Mesenchymal stem cell (in vitro differentiated cells and primary cell): ENCODE measurements around the gene HACD3.

Source experiments
- DNase-seq: peaks from one replicate; pipeline ENCODE4 v3.0.0-alpha.2; 2013
- H2AFZ ChIP-seq: one replicate; pipeline ENCODE4 v1.6.1; 2013; ENCODE audit warnings: low read depth, mild to moderate bottlenecking, control low read depth, inconsistent platforms, low read length, moderate library complexity
- H2AK5ac ChIP-seq: 2 replicates; pipeline ENCODE4 v1.6.1; 2013; ENCODE audit warnings: low read length, moderate library complexity, mild to moderate bottlenecking, inconsistent platforms; ENCODE audit not compliant: severe bottlenecking
- H2BK120ac ChIP-seq: one replicate; pipeline ENCODE4 v1.6.1; 2013; ENCODE audit warnings: low read depth, mild to moderate bottlenecking, inconsistent platforms, low read length, moderate library complexity
- H2BK12ac ChIP-seq, 2 experiments: one replicate each; pipeline ENCODE4 v1.6.1; 2013; ENCODE audit warnings: inconsistent platforms in 2 of 2, low read length in 2 of 2, mild to moderate bottlenecking in 2 of 2, moderate library complexity in 2 of 2, control low read depth in 1 of 2
- H2BK15ac ChIP-seq: one replicate; pipeline ENCODE4 v1.6.1; 2013; ENCODE audit warnings: mild to moderate bottlenecking, low read depth, inconsistent platforms; ENCODE audit not compliant: poor library complexity, severe bottlenecking
- H2BK5ac ChIP-seq: 2 replicates; pipeline ENCODE4 v1.6.1; 2013; ENCODE audit warnings: low read depth, mild to moderate bottlenecking, low read length, control low read depth, inconsistent platforms; ENCODE audit not compliant: poor library complexity, severe bottlenecking
- H3K14ac ChIP-seq, 2 experiments: one replicate each; pipeline ENCODE4 v1.6.1; 2013; ENCODE audit warnings: inconsistent platforms in 2 of 2, low read length in 2 of 2, control low read depth in 1 of 2, mild to moderate bottlenecking in 1 of 2, moderate library complexity in 1 of 2
- H3K18ac ChIP-seq, 2 experiments: one replicate each; pipeline ENCODE4 v1.6.1; 2013; ENCODE audit warnings: inconsistent platforms in 2 of 2, low read length in 2 of 2, control low read depth in 1 of 2, low read depth in 1 of 2, mild to moderate bottlenecking in 1 of 2
- H3K23ac ChIP-seq, 2 experiments: one replicate each; pipeline ENCODE4 v1.6.1; 2013; ENCODE audit warnings: inconsistent platforms in 2 of 2, low read length in 2 of 2, mild to moderate bottlenecking in 2 of 2, moderate library complexity in 2 of 2, control low read depth in 1 of 2
- H3K27ac ChIP-seq: 2 replicates; pipeline ENCODE4 v1.5.1; 2013; ENCODE audit warnings: mild to moderate bottlenecking, moderate library complexity, low read length, control low read depth, inconsistent platforms; ENCODE audit not compliant: poor library complexity, severe bottlenecking
- H3K27me3 ChIP-seq, 2 experiments: 2 replicates each; pipeline versions ENCODE4 v1.6.1 to v1.7.0; 2013; ENCODE audit warnings: low read length in 2 of 2, mild to moderate bottlenecking in 2 of 2, moderate library complexity in 2 of 2, control low read depth in 1 of 2, inconsistent platforms in 1 of 2; ENCODE audit not compliant: control insufficient read depth in 1 of 2, insufficient read depth in 1 of 2
- H3K36me3 ChIP-seq, 2 experiments: 2 replicates each; pipeline versions ENCODE4 v1.6.1 to v1.7.0; 2013; ENCODE audit warnings: low read length in 2 of 2, control low read depth in 1 of 2, inconsistent platforms in 1 of 2, low read depth in 1 of 2, mild to moderate bottlenecking in 1 of 2; ENCODE audit not compliant: insufficient read depth in 2 of 2, control insufficient read depth in 1 of 2
- H3K4ac ChIP-seq, 2 experiments: one replicate each; pipeline ENCODE4 v1.6.1; 2013; ENCODE audit warnings: inconsistent platforms in 2 of 2, low read length in 2 of 2, mild to moderate bottlenecking in 2 of 2, moderate library complexity in 2 of 2, control low read depth in 1 of 2, low read depth in 1 of 2
- H3K4me1 ChIP-seq: 2 replicates; pipeline ENCODE4 v1.6.1; 2013; ENCODE audit warnings: low read depth, low read length, control low read depth; ENCODE audit not compliant: control insufficient read depth, insufficient read depth
- H3K4me2 ChIP-seq: 2 replicates; pipeline ENCODE4 v1.6.1; 2013; ENCODE audit warnings: low read length, mild to moderate bottlenecking, inconsistent platforms; ENCODE audit not compliant: poor library complexity, severe bottlenecking
- H3K4me3 ChIP-seq, 2 experiments: 2 replicates each; pipeline versions ENCODE4 v1.5.1 to v1.7.0; 2013; ENCODE audit warnings: low read length in 2 of 2, mild to moderate bottlenecking in 2 of 2, control low read depth in 1 of 2, low read depth in 1 of 2; ENCODE audit not compliant: insufficient read depth in 1 of 2
- H3K79me1 ChIP-seq: replicated peaks from 2 replicates; pipeline ENCODE4 v1.6.1; 2013; ENCODE audit warnings: mild to moderate bottlenecking, control low read depth, low read length, inconsistent platforms; ENCODE audit not compliant: poor library complexity, severe bottlenecking
- H3K9ac ChIP-seq: 2 replicates; pipeline ENCODE4 v1.7.0; 2013; ENCODE audit warnings: mild to moderate bottlenecking, low read length, moderate library complexity
- H3K9me3 ChIP-seq: 2 replicates; pipeline ENCODE4 v1.7.0; 2013; ENCODE audit warnings: mild to moderate bottlenecking, low read length; ENCODE audit not compliant: control insufficient read depth
- H4K8ac ChIP-seq: one replicate; pipeline ENCODE4 v1.6.1; 2013; ENCODE audit warnings: inconsistent platforms, mild to moderate bottlenecking, low read length, moderate library complexity
- H4K91ac ChIP-seq: one replicate; pipeline ENCODE4 v1.6.1; 2013; ENCODE audit warnings: mild to moderate bottlenecking, low read length, inconsistent platforms
- WGBS: methylation state at CpG from one replicate; pipeline ENCODE4 v1.1.7; 2013; ENCODE audit warnings: mixed read lengths; 5-methylcytosine and 5-hydroxymethylcytosine counted together

Gene HACD3

DNA sequence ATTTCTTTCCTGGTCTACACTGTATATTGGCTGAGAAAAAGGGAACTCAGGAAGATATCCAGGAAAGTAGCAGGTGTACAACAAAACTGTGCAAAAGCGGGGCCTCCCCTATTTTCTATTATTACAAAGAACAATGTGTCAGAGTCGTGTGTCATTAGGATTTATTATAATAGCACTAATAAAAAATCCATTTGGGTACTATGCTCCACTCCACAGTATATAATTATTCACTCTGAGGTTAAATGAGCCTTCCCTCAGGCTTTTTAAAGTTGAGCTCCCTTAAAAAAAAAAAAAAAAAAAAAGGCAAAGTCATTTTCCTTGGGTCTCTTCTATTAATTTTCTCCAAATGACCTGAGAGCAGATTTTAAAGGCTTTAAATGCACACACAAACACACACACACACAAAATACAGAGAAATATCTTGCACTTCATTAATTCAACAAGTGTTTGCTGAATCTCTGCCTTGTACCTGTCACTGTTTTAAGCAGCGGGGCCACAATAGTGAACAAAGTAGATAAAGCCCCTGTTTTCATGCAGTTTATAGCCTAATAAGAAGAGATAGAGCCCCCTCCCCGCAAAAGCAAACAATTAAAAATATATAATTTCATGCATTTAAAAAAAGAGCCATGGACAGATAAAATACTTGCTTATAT, 11.5 kb upstream of the HACD3 start:
- Histone ChIP-seq H3K79me1 (no peaks in the 10 kb centered on the region), H3K23ac (no peak overlapping the region), H3K14ac (no peak overlapping the region), H3K36me3 (peaks cover 3 to 16% of the 10 kb centered on the region in 2 experiments), H3K18ac (no peak overlapping the region), H3K4me1 (peaks cover 4% of the 10 kb centered on the region), H3K9me3 (no peaks in the 10 kb centered on the region), H3K4me2 (no peak overlapping the region), H2AK5ac (no peak overlapping the region), H2BK5ac (no peak overlapping the region), H2AFZ (no peak overlapping the region), H4K8ac (no peak overlapping the region), H3K27ac (no peak overlapping the region), H2BK15ac (no peak overlapping the region), H4K91ac (no peak overlapping the region), H2BK120ac (no peak overlapping the region), H3K27me3 (no peaks in the 10 kb centered on the region), H3K4me3 (no peak overlapping the region), H3K9ac (no peak overlapping the region), H3K4ac (no peak overlapping the region), H2BK12ac (no peak overlapping the region)
- DNase-seq = no peak
- WGBS = 100% methylated on average over 1 of the region's 4 CpGs

- no peak overlapping the region for H3K14ac ChIP-seq
- peaks cover under 1% of the 10 kb centered on the region for H3K4me1 ChIP-seq
- H3K18ac ChIP-seq = no peak overlapping the region
- no peak overlapping the region for H2AFZ ChIP-seq
- 90% methylated on average over 4 of the region's 7 CpGs for WGBS
- no peak overlapping the region for H2BK5ac ChIP-seq
- no peak overlapping the region for H3K4me2 ChIP-seq
- DNase-seq = no peak
- no peak overlapping the region for H3K9ac ChIP-seq
- no peak overlapping the region for H2BK120ac ChIP-seq
- H2BK12ac ChIP-seq = no peak overlapping the region
- H2BK15ac ChIP-seq = no peak overlapping the region
- H3K9me3 ChIP-seq = no peaks in the 10 kb centered on the region
- H3K27ac ChIP-seq = no peak overlapping the region
- H3K4me3 ChIP-seq = no peak overlapping the region
- no peak overlapping the region for H4K91ac ChIP-seq
- no peaks in the 10 kb centered on the region for H3K36me3 ChIP-seq
- no peak overlapping the region for H3K4ac ChIP-seq
- no peaks in the 10 kb centered on the region for H3K79me1 ChIP-seq
- no peaks in the 10 kb centered on the region for H3K27me3 ChIP-seq
- no peak overlapping the region for H2AK5ac ChIP-seq
- no peak overlapping the region for H3K23ac ChIP-seq
- H4K8ac ChIP-seq = no peak overlapping the region
Observed at GRCh38 chr15:65521350-65521749, 8.9 kb upstream of the HACD3 start.

DNA sequence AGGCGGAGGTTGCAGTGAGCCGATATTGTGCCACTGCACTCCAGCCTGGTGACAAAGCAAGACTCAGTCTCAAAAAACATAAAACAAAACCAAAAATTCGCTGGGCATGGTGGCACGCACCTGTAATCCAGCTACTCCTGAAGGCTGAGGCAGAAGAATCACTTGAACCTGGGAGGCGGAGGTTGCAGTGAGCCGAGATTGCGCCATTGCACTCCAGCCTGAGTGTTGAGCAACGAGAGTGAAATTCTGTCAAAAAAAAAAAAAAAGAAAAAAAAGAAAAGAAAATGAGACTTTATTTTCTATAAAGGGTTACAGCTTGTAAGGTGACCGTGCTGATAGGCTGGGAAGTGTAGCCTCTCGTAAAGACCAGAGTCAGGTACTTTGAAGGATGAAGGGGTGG, 6.0 kb upstream of the HACD3 start:
- Histone ChIP-seq H3K27ac (no peak overlapping the region), H3K79me1 (no peaks in the 10 kb centered on the region), H3K14ac (no peak overlapping the region), H3K4me2 (no peak overlapping the region), H3K4me3 (no peak overlapping the region), H3K36me3 (no peaks in the 10 kb centered on the region), H4K91ac (no peak overlapping the region), H2BK5ac (no peak overlapping the region), H3K4ac (no peak overlapping the region), H2BK120ac (no peak overlapping the region), H3K4me1 (no peaks in the 10 kb centered on the region), H4K8ac (no peak overlapping the region), H2AFZ (no peak overlapping the region), H3K18ac (no peak overlapping the region), H3K9ac (no peak overlapping the region), H2AK5ac (no peak overlapping the region), H3K23ac (no peak overlapping the region), H3K27me3 (no peaks in the 10 kb centered on the region), H2BK12ac (no peak overlapping the region), H3K9me3 (no peaks in the 10 kb centered on the region), H2BK15ac (no peak overlapping the region)
- no peak for DNase-seq
- WGBS = 81% methylated on average over 10 of the region's 10 CpGs

GRCh38 chr15:65525622-65526021, 4.6 kb upstream of the HACD3 start:
- no peak overlapping the region for H2BK15ac ChIP-seq
- H3K4me1 ChIP-seq = no peaks in the 10 kb centered on the region
- H3K14ac ChIP-seq = no peak overlapping the region
- WGBS = 100% methylated on average over 1 of the region's 1 CpG
- no peak overlapping the region for H2BK120ac ChIP-seq
- no peak overlapping the region for H2AFZ ChIP-seq
- H4K8ac ChIP-seq = no peak overlapping the region
- H3K4ac ChIP-seq = no peak overlapping the region
- H2BK5ac ChIP-seq = no peak overlapping the region
- H3K4me2 ChIP-seq = no peak overlapping the region
- no peaks in the 10 kb centered on the region for H3K27me3 ChIP-seq
- no peak overlapping the region for H2AK5ac ChIP-seq
- no peaks in the 10 kb centered on the region for H3K36me3 ChIP-seq
- H3K27ac ChIP-seq = no peak overlapping the region
- H3K18ac ChIP-seq = no peak overlapping the region
- no peaks in the 10 kb centered on the region for H3K79me1 ChIP-seq
- peak; percentile 30 for DNase-seq
- H3K9ac ChIP-seq = no peak overlapping the region
- H3K9me3 ChIP-seq = no peaks in the 10 kb centered on the region
- H4K91ac ChIP-seq = no peak overlapping the region
- no peak overlapping the region for H2BK12ac ChIP-seq
- H3K23ac ChIP-seq = no peak overlapping the region
- H3K4me3 ChIP-seq = no peak overlapping the region
